ENCODE results near the gene PITX1.

PITX1 gene

GRCh38 chr5:135027697-135028615 lies 6.1 kb downstream of the PITX1 start:
- DNase-seq, result no peak

- DNase-seq, result no peak
These were observed 6.7 kb downstream of the PITX1 start for GRCh38 chr5:135027266-135027696.

GRCh38 chr5:135026645-135027265 lies 7.3 kb downstream of the PITX1 start:
- no peak for DNase-seq

- DNase-seq, result no peak
These were observed 8.0 kb downstream of the PITX1 start for GRCh38 chr5:135025730-135026644.

GRCh38 chr5:135024956-135025729 lies 8.9 kb downstream of the PITX1 start:
- DNase-seq, result no peak

- DNase-seq, result no peak
These were observed 13.7 kb downstream of the PITX1 start for GRCh38 chr5:135020111-135020895.

- DNase-seq, result no peak
These were observed 14.7 kb downstream of the PITX1 start for GRCh38 chr5:135019314-135019713.

GRCh38 chr5:135018457-135018856 lies 15.6 kb downstream of the PITX1 start:
- DNase-seq, result no peak

- DNase-seq, result no peak
These were observed 17.2 kb downstream of the PITX1 start for GRCh38 chr5:135016861-135017290.

GRCh38 chr5:135015942-135016341 lies 18.1 kb downstream of the PITX1 start:
- no peak for DNase-seq

- no peak for DNase-seq
These were observed 20.0 kb downstream of the PITX1 start for GRCh38 chr5:135013947-135014570.

GRCh38 chr5:135013445-135013844 lies 20.6 kb downstream of the PITX1 start:
- no peak for DNase-seq

- no peak for DNase-seq
These were observed 21.1 kb downstream of the PITX1 start for GRCh38 chr5:135012951-135013391.

GRCh38 chr5:135012033-135012588 lies 21.9 kb downstream of the PITX1 start:
- DNase-seq, result no peak

- DNase-seq, result no peak
These were observed 22.5 kb downstream of the PITX1 start for GRCh38 chr5:135011355-135012032.

- DNase-seq, result no peak
These were observed 23.3 kb downstream of the PITX1 start for GRCh38 chr5:135010502-135011354.

GRCh38 chr5:135009736-135010501 lies 24.1 kb downstream of the PITX1 start:
- no peak for DNase-seq

All from stimulated activated CD4-positive, alpha-beta T cell treated with anti-CD3 and anti-CD28 coated beads, Interleukin-4, amount 100 ng/mL, for 1 hour (primary cell).